ENCODE measurements around the gene ABCB8. TPM values are rescaled to one million over a fixed set of nuclear protein-coding genes. Genes with fewer than 3 reads are reported as not detected.
"Not testable (repeated sequence)": the region's sequence is repeated elsewhere in the genome, so short reads cannot be mapped to it uniquely, and the experiment has no call there.

Gene ABCB8
- total RNA-seq, 2 donors from 2014 or later: 11.9 to 20.6 TPM

DNA sequence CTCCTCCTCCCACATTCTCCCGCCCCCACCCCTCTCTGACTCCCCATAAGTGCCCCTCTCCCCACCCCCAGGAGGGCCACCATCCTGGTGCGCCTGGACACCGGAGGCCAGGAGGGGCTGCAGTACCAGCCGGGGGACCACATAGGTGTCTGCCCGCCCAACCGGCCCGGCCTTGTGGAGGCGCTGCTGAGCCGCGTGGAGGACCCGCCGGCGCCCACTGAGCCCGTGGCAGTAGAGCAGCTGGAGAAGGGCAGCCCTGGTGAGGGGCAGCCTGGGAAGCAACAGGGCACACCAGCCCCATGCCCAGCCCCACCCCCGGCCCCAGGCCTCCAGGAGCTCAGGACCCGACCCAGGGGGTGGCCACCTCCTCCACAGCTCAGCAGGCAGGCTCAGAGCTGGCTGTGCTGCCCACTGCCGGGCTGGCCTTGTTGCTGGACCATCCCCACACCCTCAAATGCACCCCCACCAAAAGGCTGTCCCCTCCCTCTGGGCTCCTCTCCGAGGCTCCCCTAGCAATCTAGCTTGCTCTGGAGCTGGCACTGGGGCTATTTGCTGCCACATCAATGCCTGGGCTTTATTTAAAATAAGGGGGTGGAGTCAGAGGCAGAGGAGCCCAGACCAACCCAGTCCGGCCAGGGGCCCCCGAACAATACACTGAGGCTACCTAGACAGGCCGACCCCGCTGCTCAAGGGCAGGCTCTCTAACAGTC is 18.8 kb upstream of the ABCB8 start:
- Histone ChIP-seq H3K9me3 (no peaks in the 10 kb centered on the region), H3K4me3 (no peak overlapping the region), H3K27me3 (no peaks in the 10 kb centered on the region), H3K27ac (no peak overlapping the region), H3K4me1 (peaks cover 0 to 53% of the 10 kb centered on the region in 2 donors), H3K36me3 (no peaks in the 10 kb centered on the region)
- TF ChIP-seq, protein P1, sequence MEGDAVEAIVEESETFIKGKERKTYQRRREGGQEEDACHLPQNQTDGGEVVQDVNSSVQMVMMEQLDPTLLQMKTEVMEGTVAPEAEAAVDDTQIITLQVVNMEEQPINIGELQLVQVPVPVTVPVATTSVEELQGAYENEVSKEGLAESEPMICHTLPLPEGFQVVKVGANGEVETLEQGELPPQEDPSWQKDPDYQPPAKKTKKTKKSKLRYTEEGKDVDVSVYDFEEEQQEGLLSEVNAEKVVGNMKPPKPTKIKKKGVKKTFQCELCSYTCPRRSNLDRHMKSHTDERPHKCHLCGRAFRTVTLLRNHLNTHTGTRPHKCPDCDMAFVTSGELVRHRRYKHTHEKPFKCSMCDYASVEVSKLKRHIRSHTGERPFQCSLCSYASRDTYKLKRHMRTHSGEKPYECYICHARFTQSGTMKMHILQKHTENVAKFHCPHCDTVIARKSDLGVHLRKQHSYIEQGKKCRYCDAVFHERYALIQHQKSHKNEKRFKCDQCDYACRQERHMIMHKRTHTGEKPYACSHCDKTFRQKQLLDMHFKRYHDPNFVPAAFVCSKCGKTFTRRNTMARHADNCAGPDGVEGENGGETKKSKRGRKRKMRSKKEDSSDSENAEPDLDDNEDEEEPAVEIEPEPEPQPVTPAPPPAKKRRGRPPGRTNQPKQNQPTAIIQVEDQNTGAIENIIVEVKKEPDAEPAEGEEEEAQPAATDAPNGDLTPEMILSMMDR (IDR thresholded peaks at IDR 0.05): no peak
- no peak for DNase-seq (ENCODE audit: low spot score)

- Histone ChIP-seq H3K27ac (no peak overlapping the region), H3K9me3 (no peaks in the 10 kb centered on the region), H3K27me3 (no peaks in the 10 kb centered on the region), H3K4me3 (no peak overlapping the region), H3K36me3 (no peaks in the 10 kb centered on the region), H3K4me1 (peaks cover 0 to 53% of the 10 kb centered on the region in 2 donors)
- TF ChIP-seq, protein P1 (IDR thresholded peaks at IDR 0.05): no peak
- DNase-seq (ENCODE audit: low spot score): no peak
Observed at GRCh38 chr7:151010037-151010306, 18.3 kb upstream of the ABCB8 start.

GRCh38 chr7:151010307-151011096 is 17.7 kb upstream of the ABCB8 start:
- H3K9me3 ChIP-seq: no peaks in the 10 kb centered on the region
- H3K27me3 ChIP-seq: no peaks in the 10 kb centered on the region
- H3K4me1 ChIP-seq: peaks cover 0 to 53% of the 10 kb centered on the region in 2 donors
- no peak overlapping the region for H3K27ac ChIP-seq
- no peaks in the 10 kb centered on the region for H3K36me3 ChIP-seq
- DNase-seq (ENCODE audit: low spot score): no peak
- H3K4me3 ChIP-seq: no peak overlapping the region
- TF ChIP-seq, protein P1 (IDR thresholded peaks at IDR 0.05): no peak

DNA sequence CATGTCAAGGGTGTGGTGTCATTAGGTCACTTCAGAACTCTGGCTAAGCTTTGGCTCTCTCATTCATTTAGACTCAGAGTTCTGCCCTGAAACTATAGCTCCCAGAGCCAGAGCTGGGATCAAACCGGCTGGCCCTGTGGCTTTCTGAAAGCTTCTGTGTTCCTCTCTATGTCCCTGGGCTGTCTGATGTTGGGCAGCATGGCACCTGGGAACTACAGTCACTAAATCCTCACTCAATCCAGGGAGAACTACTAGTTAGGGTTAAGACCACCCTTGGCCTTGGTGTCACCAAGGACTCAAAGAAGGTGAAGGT is 17.2 kb upstream of the ABCB8 start:
- TF ChIP-seq, protein P1 (IDR thresholded peaks at IDR 0.05): no peak
- no peaks in the 10 kb centered on the region for H3K27me3 ChIP-seq
- no peak for DNase-seq (ENCODE audit: low spot score)
- H3K9me3 ChIP-seq: no peaks in the 10 kb centered on the region
- no peak overlapping the region for H3K27ac ChIP-seq
- no peaks in the 10 kb centered on the region for H3K36me3 ChIP-seq
- no peak overlapping the region for H3K4me3 ChIP-seq
- peaks cover 0 to 53% of the 10 kb centered on the region in 2 donors for H3K4me1 ChIP-seq

DNA sequence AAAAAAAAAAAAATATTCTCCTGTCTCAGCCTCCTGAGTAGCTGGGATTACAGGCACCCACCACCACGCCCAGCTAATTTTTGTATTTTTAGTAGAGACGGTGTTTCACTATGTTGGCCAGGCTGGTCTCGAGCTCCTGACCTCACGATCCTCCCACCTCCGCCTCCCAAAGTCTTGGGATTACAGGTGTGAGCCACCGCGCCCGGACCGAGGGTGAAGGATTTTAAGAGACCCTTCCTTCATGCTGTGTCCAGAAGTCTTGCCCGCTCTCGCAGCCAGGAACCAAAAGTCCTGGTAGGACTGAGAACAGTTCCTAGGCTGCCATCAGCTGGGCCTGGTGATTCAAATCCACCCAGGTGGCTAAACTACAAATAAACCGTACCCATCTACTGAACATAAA is 16.6 kb upstream of the ABCB8 start:
- not testable (repeated sequence) for H3K4me3 ChIP-seq; H3K9me3 ChIP-seq; H3K27ac ChIP-seq; H3K36me3 ChIP-seq; H3K27me3 ChIP-seq; DNase-seq (ENCODE audit: low spot score)
- H3K4me1 ChIP-seq: peaks cover 0 to 53% of the 10 kb centered on the region in 2 donors

DNA sequence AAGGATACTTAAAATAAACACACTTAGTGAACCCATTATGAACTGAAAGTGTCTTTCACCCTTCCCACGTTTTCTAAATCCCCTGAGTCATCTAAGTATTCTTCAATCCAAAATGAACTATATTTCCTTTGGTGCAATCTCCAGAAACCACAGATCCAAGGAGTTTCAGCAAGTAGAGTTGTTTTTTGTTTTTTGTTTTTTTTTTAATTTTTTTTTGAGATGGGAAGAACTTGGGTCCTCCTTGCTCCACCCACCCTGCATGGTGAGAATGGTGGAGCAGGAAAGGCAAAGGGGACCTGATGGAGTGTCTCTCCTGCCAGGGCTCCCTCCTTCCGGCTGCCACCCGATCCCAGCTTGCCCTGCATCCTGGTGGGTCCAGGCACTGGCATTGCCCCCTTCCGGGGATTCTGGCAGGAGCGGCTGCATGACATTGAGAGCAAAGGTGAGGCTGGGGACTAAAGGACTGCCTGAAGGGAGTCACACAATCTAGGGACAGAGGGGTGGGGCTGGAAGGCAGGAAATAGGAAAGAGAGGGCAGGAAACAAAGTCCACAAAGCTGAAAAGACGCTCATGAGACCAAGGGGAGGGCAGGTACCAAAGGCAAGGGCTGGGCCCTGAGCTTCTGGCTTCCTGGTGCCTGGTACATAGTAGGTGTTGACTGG is 16.1 kb upstream of the ABCB8 start:
- Histone ChIP-seq H3K27ac (no peak overlapping the region), H3K36me3 (no peaks in the 10 kb centered on the region), H3K9me3 (no peaks in the 10 kb centered on the region), H3K27me3 (no peaks in the 10 kb centered on the region), H3K4me1 (peaks cover 0 to 51% of the 10 kb centered on the region in 2 donors), H3K4me3 (no peak overlapping the region)
- DNase-seq (ENCODE audit: low spot score): no peak
- TF ChIP-seq, protein P1 (IDR thresholded peaks at IDR 0.05): no peak
